ENCODE data around the gene KLK14. TPM values are rescaled to one million over a fixed set of nuclear protein-coding genes. Genes with fewer than 3 reads are reported as not detected.

KLK14 gene
- total and polyA plus RNA-seq, 5 donors from 2014 or later = 0.35 TPM; not detected in 4

DNA sequence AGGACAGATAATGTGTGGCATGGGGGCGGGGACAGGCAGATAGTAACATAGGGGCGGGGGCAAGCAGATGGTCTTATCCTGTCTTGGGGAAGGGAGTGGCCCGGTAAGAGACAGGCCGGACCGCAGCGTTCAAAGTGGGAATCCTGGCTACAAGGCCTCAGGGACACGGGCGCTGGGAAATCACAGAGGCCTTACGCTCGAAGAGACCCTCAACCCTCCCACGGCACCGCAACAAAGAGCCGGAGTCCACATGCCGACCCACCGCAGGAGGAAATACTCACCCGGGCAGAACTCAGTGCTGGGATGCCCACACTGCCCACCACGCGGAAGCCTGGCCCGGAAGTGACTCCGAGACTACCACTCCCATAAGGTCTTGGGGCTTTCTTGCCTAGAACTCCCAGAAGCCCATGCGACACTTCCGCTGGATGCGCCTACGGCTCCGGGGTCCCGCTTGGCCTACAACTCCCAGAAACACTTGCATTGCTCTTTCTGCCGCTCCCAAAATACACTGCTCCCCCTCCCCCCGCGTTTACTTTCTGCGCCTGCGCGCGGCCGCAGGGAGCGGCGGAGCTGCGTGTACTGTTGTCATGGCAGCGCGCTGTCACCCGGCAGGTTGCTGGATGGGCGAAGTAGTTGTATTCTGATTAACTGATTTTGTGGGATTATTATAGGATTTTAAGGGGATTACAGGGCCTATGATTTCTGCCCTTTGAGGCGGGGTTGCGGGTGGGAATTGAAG lies 25.5 kb upstream of the KLK14 start, which contains the start of gene CTU1:
Gene CTU1, minus strand, starts transcription at position 344 of the 739 bp plus-strand sequence. CDS start 3,840 bp downstream, outside the sequence.
- Mint-ChIP-seq H3K36me3 (peaks cover 8% of the 10 kb centered on the region), H3K27me3 (peaks cover 9% of the 10 kb centered on the region), H3K27ac (peak within 1 kb of the TSS; percentile 45 to 97 (median 92)), H3K4me3 (peak within 1 kb of the TSS; percentile 89 to 100 (median 95)), H3K4me1 (peaks cover 0 to 48% (median 32%) of the 10 kb centered on the region in 4 donors), H3K9me3 (peaks cover 0 to 2% (median 0%) of the 10 kb centered on the region in 7 donors)
- Histone ChIP-seq H3K9me3 (ENCODE audit: control insufficient read depth in 2 of 2, low read length in 2 of 2) (no peaks in the 10 kb centered on the region), H3K27ac (ENCODE audit: insufficient read depth, low read length, poor library complexity, severe bottlenecking) (peak within 1 kb of the TSS; percentile 71), H3K27me3 (ENCODE audit: control insufficient read depth, insufficient read depth, low read length) (no peaks in the 10 kb centered on the region), H3K4me3 (ENCODE audit: low read depth, low read length) (peak within 1 kb of the TSS; percentile 89), H3K4me1 (ENCODE audit: control insufficient read depth, insufficient read depth, low read length, poor library complexity, severe bottlenecking) (peaks cover 26% of the 10 kb centered on the region), H3K36me3 (ENCODE audit: control insufficient read depth, insufficient read depth, low read length) (peaks cover 8% of the 10 kb centered on the region)
- ATAC-seq (ENCODE audit: low read depth in 2 of 2) (peak; percentile 99), DNase-seq (peak; percentile 98 to 100 (median 98))

DNA sequence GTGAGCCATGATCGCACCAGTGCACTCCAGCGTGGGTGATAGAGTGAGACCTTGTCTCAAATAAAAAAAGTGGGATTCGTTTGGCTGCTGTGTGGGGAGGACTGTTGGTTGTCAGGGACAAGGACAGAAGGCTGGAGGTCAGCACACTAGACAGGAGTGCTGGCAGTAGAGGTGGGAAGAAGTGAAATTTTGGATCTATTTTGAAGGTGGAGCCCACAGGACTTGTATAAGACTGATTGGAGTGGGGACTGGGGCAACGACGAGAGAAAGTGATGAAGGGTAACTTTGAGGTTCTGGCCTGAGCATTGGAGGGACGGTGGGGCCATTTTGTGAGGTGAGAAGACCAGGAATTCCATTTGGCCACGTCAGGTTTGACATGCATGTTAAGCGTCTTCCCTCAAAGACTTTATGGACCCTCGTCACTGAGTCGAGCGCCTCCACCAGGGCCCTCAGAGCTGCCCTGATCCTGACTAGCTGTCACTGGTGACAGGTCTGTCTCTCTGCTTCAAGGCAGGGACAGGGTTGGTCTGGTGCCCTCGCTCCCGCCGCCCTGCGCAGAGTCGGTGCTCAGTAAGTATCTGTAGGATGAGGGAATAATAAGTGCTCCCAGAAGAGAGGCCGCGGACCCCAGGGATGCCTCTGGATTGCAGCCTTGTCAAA lies 24.8 kb upstream of the KLK14 start:
- Histone ChIP-seq H3K9me3 (ENCODE audit: control insufficient read depth in 2 of 2, low read length in 2 of 2) (no peaks in the 10 kb centered on the region), H3K27ac (ENCODE audit: insufficient read depth, low read length, poor library complexity, severe bottlenecking) (peak overlapping the region; percentile 71), H3K4me1 (ENCODE audit: control insufficient read depth, insufficient read depth, low read length, poor library complexity, severe bottlenecking) (peaks cover 26% of the 10 kb centered on the region), H3K4me3 (ENCODE audit: low read depth, low read length) (peak overlapping the region; percentile 89), H3K36me3 (ENCODE audit: control insufficient read depth, insufficient read depth, low read length) (peaks cover 13% of the 10 kb centered on the region), H3K27me3 (ENCODE audit: control insufficient read depth, insufficient read depth, low read length) (no peaks in the 10 kb centered on the region)
- Mint-ChIP-seq H3K36me3 (peaks cover 12% of the 10 kb centered on the region), H3K4me3 (peak overlapping the region; percentile 89 to 100 (median 95)), H3K27me3 (peaks cover 9% of the 10 kb centered on the region), H3K27ac (peak overlapping the region in 2 of 3 donors; percentile 92 to 97), H3K9me3 (peaks cover 0 to 2% (median 0%) of the 10 kb centered on the region in 7 donors), H3K4me1 (peaks cover 4 to 52% (median 37%) of the 10 kb centered on the region in 4 donors)
- no peak for ATAC-seq (ENCODE audit: low read depth in 2 of 2)
- no peak for DNase-seq

DNA sequence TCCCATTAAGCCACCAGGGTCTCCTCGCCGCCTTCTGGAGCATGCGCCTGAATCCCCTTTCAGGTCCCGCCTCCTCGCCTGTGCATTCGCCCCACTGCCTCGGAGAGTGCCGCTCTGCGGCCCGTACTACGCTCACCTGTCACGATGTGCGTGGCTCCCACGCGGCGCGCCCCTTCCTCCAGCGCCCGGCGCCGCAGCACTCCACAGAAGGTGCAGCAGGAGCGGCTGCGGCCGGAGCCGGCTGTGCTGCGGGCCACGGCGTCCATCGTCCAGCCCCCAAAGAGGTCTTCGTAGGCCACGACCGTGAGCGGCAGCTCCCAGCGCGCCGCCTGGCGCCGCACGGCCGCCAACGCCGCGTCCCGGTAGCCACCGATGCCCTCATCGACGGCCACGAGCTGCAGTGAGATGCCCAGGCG lies 21.2 kb upstream of the KLK14 start:
- peaks cover 25% of the 10 kb centered on the region for H3K4me1 ChIP-seq (ENCODE audit: control insufficient read depth, insufficient read depth, low read length, poor library complexity, severe bottlenecking)
- Mint-ChIP-seq H3K9me3 (peaks cover 0 to 2% (median 0%) of the 10 kb centered on the region in 7 donors), H3K27ac (no peak overlapping the region), H3K27me3 (peaks cover 9% of the 10 kb centered on the region), H3K36me3 (peaks cover 39% of the 10 kb centered on the region), H3K4me1 (peaks cover 4 to 72% (median 40%) of the 10 kb centered on the region in 4 donors), H3K4me3 (no peak overlapping the region)
- no peaks in the 10 kb centered on the region for H3K9me3 ChIP-seq (ENCODE audit: control insufficient read depth in 2 of 2, low read length in 2 of 2)
- peaks cover 30% of the 10 kb centered on the region for H3K36me3 ChIP-seq (ENCODE audit: control insufficient read depth, insufficient read depth, low read length)
- no peak overlapping the region for H3K4me3 ChIP-seq (ENCODE audit: low read depth, low read length)
- DNase-seq = no peak
- no peaks in the 10 kb centered on the region for H3K27me3 ChIP-seq (ENCODE audit: control insufficient read depth, insufficient read depth, low read length)
- no peak overlapping the region for H3K27ac ChIP-seq (ENCODE audit: insufficient read depth, low read length, poor library complexity, severe bottlenecking)
- ATAC-seq (ENCODE audit: low read depth in 2 of 2) = no peak

DNA sequence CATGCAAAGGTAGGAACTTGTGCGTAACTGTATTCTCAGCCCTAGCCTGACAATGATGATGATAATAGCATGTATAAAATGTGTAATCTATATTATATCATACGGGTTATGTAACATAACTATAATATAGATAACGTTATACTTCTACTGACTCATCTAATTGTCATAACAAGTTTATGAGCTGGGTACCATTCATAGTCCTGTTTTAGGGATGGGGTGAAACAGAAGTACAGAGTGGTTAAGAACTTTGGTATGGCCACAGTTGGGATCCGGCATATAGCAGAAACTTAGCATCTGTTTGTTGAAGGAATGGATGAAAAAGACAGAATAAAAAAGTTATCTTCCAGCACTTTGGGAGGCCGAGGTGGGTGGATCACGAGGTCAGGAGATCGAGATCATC lies 20.3 kb upstream of the KLK14 start:
- Mint-ChIP-seq H3K9me3 (no peaks in the 10 kb centered on the region), H3K4me1 (peaks cover 4 to 63% (median 34%) of the 10 kb centered on the region in 4 donors), H3K27me3 (peaks cover under 1% of the 10 kb centered on the region), H3K4me3 (no peak overlapping the region), H3K27ac (peak overlapping the region in 1 of 3 donors; percentile 82), H3K36me3 (peaks cover 39% of the 10 kb centered on the region)
- H3K36me3 ChIP-seq (ENCODE audit: control insufficient read depth, insufficient read depth, low read length) = peaks cover 35% of the 10 kb centered on the region
- H3K27ac ChIP-seq (ENCODE audit: insufficient read depth, low read length, poor library complexity, severe bottlenecking) = no peak overlapping the region
- ATAC-seq (ENCODE audit: low read depth in 2 of 2) (no peak), DNase-seq (no peak)
- peaks cover 20% of the 10 kb centered on the region for H3K4me1 ChIP-seq (ENCODE audit: control insufficient read depth, insufficient read depth, low read length, poor library complexity, severe bottlenecking)
- H3K27me3 ChIP-seq (ENCODE audit: control insufficient read depth, insufficient read depth, low read length) = no peaks in the 10 kb centered on the region
- no peak overlapping the region for H3K4me3 ChIP-seq (ENCODE audit: low read depth, low read length)
- H3K9me3 ChIP-seq (ENCODE audit: control insufficient read depth in 2 of 2, low read length in 2 of 2) = no peaks in the 10 kb centered on the region

DNA sequence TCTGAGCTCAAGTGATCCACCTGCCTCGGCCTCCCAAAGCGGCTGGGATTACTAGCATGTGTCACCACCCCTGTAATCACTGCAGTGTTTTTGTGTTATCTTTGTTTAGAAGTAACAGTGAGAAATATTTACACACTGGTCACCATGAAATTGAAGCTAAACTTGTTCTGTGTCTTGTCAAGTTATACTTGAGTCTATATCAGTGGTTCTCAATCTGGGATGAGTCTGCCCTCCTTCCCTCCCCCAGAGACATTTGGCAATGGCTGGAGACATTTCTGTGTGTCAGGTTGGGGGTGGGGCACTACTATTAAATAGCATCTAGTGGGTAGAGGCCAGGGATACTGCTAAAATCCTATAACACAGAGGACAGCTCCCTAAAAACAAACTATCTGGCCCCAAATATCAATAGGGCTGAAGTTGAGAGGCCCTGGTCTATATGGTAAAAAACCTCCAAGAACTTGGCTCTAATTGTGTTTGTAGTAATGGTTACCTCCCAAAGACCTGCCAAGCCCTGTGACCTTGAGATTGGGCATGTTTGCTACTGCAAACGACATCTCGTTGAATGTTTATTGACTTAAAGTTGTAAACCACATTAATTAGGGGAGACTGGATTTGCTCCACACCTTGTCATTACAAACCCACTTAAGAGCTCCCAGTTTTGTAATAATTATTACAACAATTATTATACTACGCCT lies 18.6 kb upstream of the KLK14 start:
- peak overlapping the region in 1 of 4 donors; percentile 88 for H3K4me3 Mint-ChIP-seq
- H3K36me3 ChIP-seq (ENCODE audit: control insufficient read depth, insufficient read depth, low read length) = peaks cover 35% of the 10 kb centered on the region
- peaks cover 4 to 63% (median 31%) of the 10 kb centered on the region in 4 donors for H3K4me1 Mint-ChIP-seq

DNA sequence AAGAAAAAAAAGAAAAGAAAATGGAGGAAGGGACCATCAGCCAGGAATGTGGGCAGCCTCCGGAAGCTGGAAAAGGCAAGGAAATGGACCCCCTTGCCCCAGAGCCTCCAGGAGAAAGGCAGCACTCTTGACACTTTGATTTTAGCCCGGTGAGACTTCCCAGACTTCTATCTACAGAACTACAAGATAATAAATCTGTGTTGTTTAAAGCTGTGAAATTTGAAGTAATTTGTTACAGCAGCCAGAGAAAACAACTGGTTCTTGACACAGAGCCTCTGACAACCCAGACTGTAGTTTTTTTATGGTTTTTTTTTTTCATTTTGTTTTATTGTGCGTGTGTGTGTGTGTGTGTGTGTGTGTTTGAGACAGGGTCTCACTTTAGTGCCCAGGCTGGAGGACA lies 17.9 kb upstream of the KLK14 start:
- Mint-ChIP-seq H3K4me1 (peaks cover 4 to 56% (median 27%) of the 10 kb centered on the region in 4 donors), H3K27me3 (no peaks in the 10 kb centered on the region), H3K36me3 (peaks cover 42% of the 10 kb centered on the region), H3K9me3 (no peaks in the 10 kb centered on the region), H3K27ac (no peak overlapping the region), H3K4me3 (no peak overlapping the region)
- no peak for ATAC-seq (ENCODE audit: low read depth in 2 of 2)
- Histone ChIP-seq H3K27ac (ENCODE audit: insufficient read depth, low read length, poor library complexity, severe bottlenecking) (no peak overlapping the region), H3K27me3 (ENCODE audit: control insufficient read depth, insufficient read depth, low read length) (no peaks in the 10 kb centered on the region), H3K4me1 (ENCODE audit: control insufficient read depth, insufficient read depth, low read length, poor library complexity, severe bottlenecking) (peaks cover 4% of the 10 kb centered on the region), H3K36me3 (ENCODE audit: control insufficient read depth, insufficient read depth, low read length) (peaks cover 35% of the 10 kb centered on the region), H3K4me3 (ENCODE audit: low read depth, low read length) (no peak overlapping the region), H3K9me3 (ENCODE audit: control insufficient read depth in 2 of 2, low read length in 2 of 2) (no peaks in the 10 kb centered on the region)
- no peak for DNase-seq

More for the DNA sequence above, 18.6 kb upstream of the KLK14 start:
- H3K9me3 ChIP-seq (ENCODE audit: control insufficient read depth in 2 of 2, low read length in 2 of 2) = no peaks in the 10 kb centered on the region
- H3K27me3 ChIP-seq (ENCODE audit: control insufficient read depth, insufficient read depth, low read length) = no peaks in the 10 kb centered on the region
- no peak overlapping the region for H3K4me3 ChIP-seq (ENCODE audit: low read depth, low read length)
- H3K27ac ChIP-seq (ENCODE audit: insufficient read depth, low read length, poor library complexity, severe bottlenecking) = no peak overlapping the region
- DNase-seq (no peak), ATAC-seq (ENCODE audit: low read depth in 2 of 2) (no peak)
- Mint-ChIP-seq H3K9me3 (no peaks in the 10 kb centered on the region), H3K27ac (no peak overlapping the region), H3K27me3 (no peaks in the 10 kb centered on the region), H3K36me3 (peaks cover 45% of the 10 kb centered on the region)
- H3K4me1 ChIP-seq (ENCODE audit: control insufficient read depth, insufficient read depth, low read length, poor library complexity, severe bottlenecking) = peaks cover 4% of the 10 kb centered on the region

DNA sequence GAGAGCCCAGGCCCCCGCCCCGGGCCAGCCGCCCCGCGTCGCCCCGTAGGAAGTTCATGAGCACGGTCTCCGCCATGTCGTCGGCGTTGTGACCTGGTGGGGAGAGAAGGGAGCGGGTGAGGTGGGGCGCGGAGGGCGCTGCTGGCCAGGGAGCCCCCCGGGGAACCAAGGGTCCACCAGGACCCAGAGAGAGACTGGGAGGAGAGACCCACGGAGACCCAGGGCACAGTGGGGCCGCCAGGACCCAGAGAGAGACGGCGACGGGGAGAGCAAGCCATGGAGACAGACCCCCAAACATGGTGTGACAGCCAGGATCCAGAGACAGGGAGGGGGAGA lies 16.3 kb upstream of the KLK14 start:
- no peak overlapping the region for H3K4me3 ChIP-seq (ENCODE audit: low read depth, low read length)
- Mint-ChIP-seq H3K9me3 (no peaks in the 10 kb centered on the region), H3K27me3 (no peaks in the 10 kb centered on the region), H3K4me1 (peaks cover 4 to 52% (median 21%) of the 10 kb centered on the region in 4 donors), H3K36me3 (peaks cover 37% of the 10 kb centered on the region), H3K4me3 (peak overlapping the region in 2 of 4 donors; percentile 46 to 77), H3K27ac (peak overlapping the region in 1 of 3 donors; percentile 65)
- H3K4me1 ChIP-seq (ENCODE audit: control insufficient read depth, insufficient read depth, low read length, poor library complexity, severe bottlenecking) = peaks cover 4% of the 10 kb centered on the region
- no peak for DNase-seq
- no peak for ATAC-seq (ENCODE audit: low read depth in 2 of 2)
- no peaks in the 10 kb centered on the region for H3K9me3 ChIP-seq (ENCODE audit: control insufficient read depth in 2 of 2, low read length in 2 of 2)
- no peaks in the 10 kb centered on the region for H3K27me3 ChIP-seq (ENCODE audit: control insufficient read depth, insufficient read depth, low read length)
- H3K36me3 ChIP-seq (ENCODE audit: control insufficient read depth, insufficient read depth, low read length) = peaks cover 27% of the 10 kb centered on the region
- H3K27ac ChIP-seq (ENCODE audit: insufficient read depth, low read length, poor library complexity, severe bottlenecking) = no peak overlapping the region
